AG08396 (cell line): Measurements from ENCODE around the gene RNF208.
"Not testable (repeated sequence)": the region's sequence is repeated elsewhere in the genome, so short reads cannot be mapped to it uniquely, and the experiment has no call there.

Experiments
- DNase-seq: peaks from one replicate; pipeline ENCODE4 v3.0.0; 2012; ENCODE audit warnings: low spot score, mixed read lengths

RNF208 gene

GRCh38 chr9:137253717-137254623, 31.9 kb upstream of the RNF208 start:
- no peak for DNase-seq

DNA sequence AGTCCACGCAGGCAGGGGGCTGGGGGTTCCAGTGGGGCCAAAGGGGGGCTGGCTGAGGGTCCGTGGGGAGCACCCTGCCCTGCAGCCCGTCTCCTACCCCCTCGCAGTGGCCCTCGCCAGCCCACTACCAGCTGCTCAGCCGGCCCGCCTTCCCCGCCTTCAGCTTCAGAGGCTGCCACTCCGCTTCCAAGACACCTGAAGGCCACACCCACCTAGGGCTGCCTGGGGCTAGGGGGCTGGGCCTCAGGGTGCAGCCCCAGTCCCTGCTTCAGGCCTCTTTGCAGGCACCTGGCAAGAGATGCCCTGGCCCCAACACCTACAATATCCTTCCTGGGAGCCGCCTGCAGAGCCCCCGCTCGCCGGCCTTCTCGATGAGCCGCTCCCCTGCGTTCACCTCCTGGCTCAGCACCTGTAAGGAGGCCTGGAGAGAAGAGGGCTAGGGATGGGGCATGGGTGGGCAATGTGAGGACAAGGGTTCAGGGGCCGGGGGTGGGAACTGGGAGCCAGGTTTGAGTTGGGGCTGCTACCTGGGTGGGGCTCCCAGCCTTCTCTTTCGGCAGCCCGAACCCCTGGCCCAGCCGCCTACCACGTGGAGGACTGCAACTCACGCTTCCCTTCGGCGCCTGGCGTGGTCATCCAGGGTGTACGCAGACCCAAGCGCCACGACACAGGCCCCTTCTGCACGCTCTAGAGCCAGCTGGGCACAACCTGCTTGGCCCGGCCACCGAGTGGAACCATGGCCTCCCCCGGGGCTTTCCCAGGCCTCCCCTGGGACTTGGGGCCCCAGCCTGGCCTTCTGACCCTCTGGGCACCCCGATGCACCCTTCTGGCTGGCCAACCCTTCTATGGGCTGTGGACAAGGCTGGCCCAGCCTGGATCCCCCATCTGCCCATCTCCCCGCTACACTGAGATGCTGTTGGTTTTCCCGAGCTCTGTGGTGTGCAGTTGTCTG, 30.8 kb upstream of the RNF208 start:
- no peak for DNase-seq

- DNase-seq, result no peak
These were observed 29.6 kb upstream of the RNF208 start for GRCh38 chr9:137251490-137252268.

DNA sequence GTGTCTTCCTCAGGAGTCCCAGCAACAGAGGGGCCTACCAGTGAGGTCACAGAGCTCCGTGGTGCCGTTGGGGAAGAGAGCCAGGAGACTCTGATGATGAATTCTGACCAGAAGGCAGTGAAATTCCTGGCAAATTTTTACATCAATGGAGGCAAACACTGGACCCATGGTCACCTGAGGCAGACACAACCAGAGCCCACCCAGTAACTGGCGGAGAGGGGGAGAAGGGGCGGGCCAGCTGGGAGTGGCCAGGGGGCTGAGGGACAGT, 29.1 kb upstream of the RNF208 start, which contains the start of gene STPG3:
Gene STPG3, plus strand, starts transcription at position 93 of the 268 bp plus-strand sequence. Its CDS starts 1 bp downstream, at position 94.
- peak; percentile 53 for DNase-seq

DNA sequence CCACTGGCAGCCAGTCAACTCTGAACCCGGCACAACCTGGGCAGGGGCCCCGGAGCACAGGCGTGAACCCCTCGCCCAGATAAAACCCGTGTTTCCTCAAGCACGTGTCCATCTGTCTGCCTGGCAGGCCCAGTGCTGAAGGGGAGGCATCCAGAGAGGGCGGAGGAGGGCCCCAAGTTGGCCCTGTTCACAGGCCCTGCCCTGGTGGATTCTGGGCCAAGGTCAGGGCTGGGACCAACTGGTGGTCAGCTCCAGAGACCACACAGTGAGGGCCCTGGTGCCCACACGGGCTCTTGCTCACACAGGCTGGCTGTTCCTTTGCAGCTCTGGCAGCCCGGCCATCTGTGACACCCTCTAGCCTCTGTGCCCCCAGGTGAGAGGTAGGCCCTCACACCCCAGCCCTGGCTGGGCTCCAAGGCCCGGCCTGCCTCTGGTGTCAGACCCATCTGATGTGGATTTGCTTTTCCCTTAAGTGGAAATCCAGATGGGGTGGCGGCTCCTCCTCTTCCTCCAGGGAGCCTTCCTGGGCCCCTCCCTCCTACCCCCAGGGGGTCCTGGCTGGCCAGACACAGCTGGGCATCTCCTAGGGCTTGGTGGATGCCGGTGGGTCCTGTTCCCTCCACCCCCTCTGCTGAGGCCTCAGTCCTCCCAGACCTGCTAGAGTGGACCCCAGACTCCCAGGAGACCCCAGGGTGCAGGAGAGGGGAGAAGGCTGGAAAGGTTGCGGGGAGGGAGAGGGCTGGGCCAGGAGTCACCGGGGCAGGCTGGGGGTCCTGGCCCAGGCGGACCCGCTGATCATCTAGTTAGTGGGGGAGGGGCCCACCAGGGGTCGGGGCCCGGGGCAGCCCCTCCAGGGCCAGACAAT, 28.5 kb upstream of the RNF208 start:
- DNase-seq, result no peak

DNA sequence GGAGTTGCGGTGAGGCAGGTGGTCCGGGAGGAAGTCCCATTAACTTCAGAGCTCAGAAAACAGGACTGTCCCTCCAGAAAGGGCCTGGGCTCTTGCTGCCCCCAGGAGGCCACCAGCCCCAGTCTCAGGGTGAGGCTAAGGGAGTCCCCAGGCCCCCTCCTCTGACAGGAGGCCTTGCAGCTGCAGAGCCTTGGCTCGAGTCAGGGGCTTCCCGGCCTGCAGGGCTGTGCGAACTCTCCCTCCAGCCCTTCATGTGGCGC, 25.8 kb upstream of the RNF208 start:
- DNase-seq, result no peak

GRCh38 chr9:137247135-137247915, 25.3 kb upstream of the RNF208 start:
- no peak for DNase-seq

DNA sequence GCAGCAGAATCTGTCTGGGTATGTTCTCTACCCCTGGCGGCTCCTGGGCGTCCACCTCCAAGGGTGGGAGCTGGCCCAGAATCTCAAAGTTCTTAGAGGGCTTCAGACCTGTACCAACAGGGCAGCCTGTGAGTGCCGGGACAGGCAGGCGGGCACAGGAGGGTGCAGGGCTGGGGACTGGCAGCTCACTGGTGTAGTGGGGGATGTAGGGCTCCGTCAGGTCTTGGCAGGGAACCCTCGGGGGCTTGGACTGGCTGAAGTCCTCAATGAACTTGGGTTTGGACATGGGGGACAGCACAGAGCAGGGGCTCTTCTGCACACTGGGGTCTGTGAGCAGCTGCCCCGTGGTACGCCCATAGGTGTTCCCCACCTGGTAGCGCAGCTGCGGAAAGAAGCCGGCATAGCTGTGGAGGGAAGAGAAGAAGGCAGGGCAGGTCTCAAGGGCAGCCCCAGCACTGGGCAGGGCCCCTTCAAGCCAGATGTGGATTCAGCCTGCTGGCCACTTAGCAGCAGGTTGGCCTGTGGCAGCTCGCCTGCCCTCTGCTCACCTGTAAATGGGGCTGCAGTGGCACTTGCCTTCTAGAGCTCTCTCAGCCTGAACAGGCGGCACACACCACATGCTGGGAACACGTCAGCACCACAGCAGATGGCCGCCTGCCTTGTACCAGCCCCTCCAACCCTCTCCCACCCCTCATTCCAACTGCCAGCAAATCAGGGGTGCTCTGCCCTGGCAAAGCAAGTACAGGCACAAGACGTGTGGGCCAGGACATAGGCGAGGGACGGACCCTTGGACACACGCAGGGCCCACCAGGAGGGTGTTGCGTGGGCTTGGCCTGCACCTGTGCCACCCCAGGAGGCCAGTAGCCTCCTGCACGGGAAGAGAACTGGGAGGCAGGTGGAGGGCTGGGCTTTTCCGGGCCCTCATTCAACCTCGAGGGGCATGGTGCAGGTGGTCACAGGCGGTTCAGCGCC, 23.7 kb upstream of the RNF208 start:
- no peak for DNase-seq

DNA sequence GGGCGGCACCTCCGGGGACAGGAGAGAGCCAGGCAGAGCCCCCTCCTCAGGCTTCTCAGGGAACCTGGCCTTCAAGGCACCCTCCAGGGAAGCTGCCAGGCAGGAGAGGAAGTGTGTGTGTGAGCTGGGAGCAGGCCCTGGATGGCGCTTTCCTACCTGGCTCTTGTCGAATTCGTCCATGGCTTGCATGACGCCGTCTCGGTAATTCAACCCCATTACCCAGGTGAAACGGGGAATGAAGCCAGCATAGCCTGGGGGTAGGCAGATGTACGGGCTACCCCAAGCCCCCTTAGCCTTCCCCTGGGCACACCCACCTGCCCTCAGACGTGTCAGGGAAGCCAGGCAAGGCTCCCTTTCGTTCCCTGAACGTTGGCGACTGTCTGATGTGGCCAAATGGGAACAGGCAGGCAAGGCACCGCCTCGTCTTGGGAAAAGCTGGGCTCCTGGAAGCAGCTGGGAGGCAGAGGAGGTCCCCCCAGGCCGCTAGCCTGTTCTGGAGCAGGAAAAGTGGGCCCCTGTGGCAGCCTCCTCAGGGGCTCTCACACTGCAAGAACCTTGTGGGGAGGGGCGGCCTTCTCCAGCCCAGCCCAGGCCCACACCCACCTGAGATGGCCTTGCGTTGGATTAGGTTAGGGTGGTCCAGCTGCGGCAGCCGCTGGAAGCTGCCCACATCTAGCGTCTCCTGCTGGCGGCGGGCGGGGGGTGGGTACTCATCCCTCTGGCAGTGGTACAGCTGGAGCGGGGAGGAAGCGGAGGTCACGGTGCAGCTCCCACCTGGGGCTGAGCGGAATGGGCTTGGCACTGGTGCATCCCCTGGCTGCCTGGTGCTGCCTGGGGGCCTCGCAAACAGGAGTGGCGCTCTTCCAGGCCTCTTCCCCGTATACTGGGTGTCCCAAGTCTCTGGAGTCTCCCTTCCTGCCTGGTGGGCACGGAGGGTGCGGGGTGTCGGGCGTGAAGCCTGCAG, 22.7 kb upstream of the RNF208 start:
- no peak for DNase-seq

DNA sequence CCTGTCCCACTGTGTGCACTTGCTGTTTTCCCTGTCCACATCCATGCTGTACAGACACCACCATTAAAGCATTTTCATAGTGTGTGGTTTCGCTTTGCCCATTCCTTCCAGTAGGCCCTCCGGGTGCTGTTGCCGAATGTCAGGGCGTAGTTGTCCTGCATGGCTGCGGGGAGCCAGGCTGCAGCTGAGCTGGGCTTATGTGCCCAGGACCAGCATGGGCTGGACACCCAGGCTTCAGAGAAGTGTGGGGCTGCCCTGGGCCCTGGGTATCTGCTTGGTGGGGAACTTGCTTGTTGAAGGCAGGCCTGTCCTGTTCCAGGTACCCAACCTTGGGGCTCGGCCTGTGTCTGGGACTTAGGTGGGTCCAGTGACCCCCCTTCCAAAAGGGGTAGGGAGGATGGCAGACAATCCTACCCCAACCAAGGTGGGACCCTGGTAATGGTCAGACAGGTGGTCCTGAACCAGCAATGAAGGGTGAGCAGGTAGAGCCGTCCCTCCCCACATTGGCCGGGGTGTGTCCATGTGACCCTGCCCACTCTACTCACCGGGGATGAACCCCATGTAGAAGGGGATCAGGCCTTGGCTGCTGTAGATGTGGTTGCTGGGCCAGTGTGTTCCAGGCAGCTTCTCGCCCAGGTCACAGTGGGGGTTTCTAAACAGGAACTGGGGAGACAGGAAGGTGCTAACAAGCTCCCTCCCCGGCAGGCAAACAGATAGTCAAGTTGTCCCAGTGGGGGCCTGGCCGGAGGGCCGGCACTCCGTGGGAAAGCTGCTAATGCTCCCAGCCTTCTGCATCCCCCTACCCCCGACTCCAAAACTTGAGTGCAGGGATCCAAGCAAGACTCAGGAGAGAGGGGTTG, 21.8 kb upstream of the RNF208 start:
- no peak for DNase-seq

DNA sequence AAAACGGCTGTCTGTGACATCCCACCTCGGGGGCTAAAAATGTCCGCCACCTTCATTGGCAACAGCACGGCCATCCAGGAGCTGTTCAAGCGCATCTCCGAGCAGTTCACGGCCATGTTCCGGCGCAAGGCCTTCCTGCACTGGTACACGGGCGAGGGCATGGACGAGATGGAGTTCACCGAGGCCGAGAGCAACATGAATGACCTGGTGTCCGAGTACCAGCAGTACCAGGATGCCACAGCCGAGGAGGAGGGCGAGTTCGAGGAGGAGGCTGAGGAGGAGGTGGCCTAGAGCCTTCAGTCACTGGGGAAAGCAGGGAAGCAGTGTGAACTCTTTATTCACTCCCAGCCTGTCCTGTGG, 21.2 kb upstream of the RNF208 start:
- not testable (repeated sequence) for DNase-seq

GRCh38 chr9:137242269-137243203, 20.5 kb upstream of the RNF208 start:
- DNase-seq, result no peak

GRCh38 chr9:137241490-137242268, 19.6 kb upstream of the RNF208 start:
- DNase-seq, result peak; percentile 86

DNA sequence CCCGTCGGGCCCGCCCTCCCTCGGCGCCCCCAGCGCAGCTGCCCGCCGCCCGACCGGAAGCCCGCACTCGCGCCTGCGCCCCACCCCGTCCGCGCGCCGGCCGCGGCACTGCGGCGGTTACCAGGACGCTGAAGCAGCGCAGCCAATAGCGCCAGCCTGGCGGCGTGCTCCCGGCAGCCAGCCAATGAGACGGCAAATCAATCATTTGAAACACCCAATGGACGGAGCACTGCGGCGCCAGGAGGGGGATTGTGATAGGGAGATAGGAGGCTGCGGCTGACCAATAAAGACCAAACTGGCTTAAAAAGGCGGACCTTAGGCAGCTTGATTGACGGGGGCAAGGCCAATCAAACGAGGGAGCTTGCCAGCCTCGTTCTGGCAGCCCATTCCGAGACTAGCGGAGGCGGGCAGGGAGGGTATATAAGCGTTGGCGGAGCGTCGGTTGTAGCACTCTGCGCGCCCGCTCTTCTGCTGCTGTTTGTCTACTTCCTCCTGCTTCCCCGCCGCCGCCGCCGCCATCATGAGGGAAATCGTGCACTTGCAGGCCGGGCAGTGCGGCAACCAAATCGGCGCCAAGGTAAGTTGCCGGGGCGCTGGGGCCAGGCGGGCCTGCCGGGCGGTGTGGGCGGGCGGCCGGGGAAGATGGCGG, 18.9 kb upstream of the RNF208 start, which contains the start of gene TUBB4B:
Gene TUBB4B, plus strand, starts transcription at position 447 of the 649 bp plus-strand sequence. Its CDS starts 74 bp downstream, at position 521.
- DNase-seq, result peak; percentile 100
